OCI-LY1 (cell line): ENCODE results near the gene STX2.
A peak's percentile ranks its signal among the peaks of the same experiment; 100 is the strongest.
"Not testable (repeated sequence)": the region's sequence is repeated elsewhere in the genome, so short reads cannot be mapped to it uniquely, and the experiment has no call there.

Experiments used
- H2AFZ ChIP-seq: fragments of 200-600 bp; sonication (generic), shearing (Covaris generic); 2 replicates; pipeline ENCODE4 v1.6.0; 2014; ENCODE audit warnings: antibody characterized with exemption, mild to moderate bottlenecking, low read length
- H3F3A ChIP-seq: fragments of 200-600 bp; sonication (generic), shearing (Covaris generic); 2 replicates; pipeline ENCODE4 v1.6.0; 2014; ENCODE audit warnings: mild to moderate bottlenecking, antibody characterized with exemption, low read length, moderate library complexity; ENCODE audit not compliant: insufficient read depth
- H3K27ac ChIP-seq: fragments of 200-600 bp; sonication (generic); 2 replicates; pipeline ENCODE4 v1.5.1; 2014; ENCODE audit warnings: low read length, mixed run types, mild to moderate bottlenecking, low read depth; ENCODE audit not compliant: poor library complexity, severe bottlenecking
- H3K27me3 ChIP-seq: fragments of 200-600 bp; sonication (generic); 2 replicates; pipeline ENCODE4 v1.6.0; 2014; ENCODE audit warnings: antibody characterized with exemption, mild to moderate bottlenecking, low read length, moderate library complexity; ENCODE audit not compliant: insufficient read depth
- H3K36me3 ChIP-seq: fragments of 200-600 bp; sonication (generic); 2 replicates; pipeline ENCODE4 v1.6.1; 2014; ENCODE audit warnings: mild to moderate bottlenecking, antibody characterized with exemption, low read length, moderate library complexity, mixed read lengths; ENCODE audit not compliant: insufficient read depth
- H3K4me1 ChIP-seq: fragments of 200-600 bp; sonication (generic); 2 replicates; pipeline ENCODE4 v1.5.1; 2014; ENCODE audit warnings: mild to moderate bottlenecking, low read length, moderate library complexity; ENCODE audit not compliant: insufficient read depth, severe bottlenecking
- H3K4me2 ChIP-seq: fragments of 200-600 bp; sonication (generic), shearing (Covaris generic); 2 replicates; pipeline ENCODE4 v1.6.1; 2014; ENCODE audit warnings: low read length
- H3K4me3 ChIP-seq: fragments of 200-600 bp; sonication (generic); 2 replicates; pipeline ENCODE4 v1.5.1; 2014; ENCODE audit warnings: low read length, low read depth, mild to moderate bottlenecking, mixed read lengths; ENCODE audit not compliant: poor library complexity, severe bottlenecking
- H3K79me2 ChIP-seq: fragments of 200-600 bp; shearing (Covaris generic); 2 replicates; pipeline ENCODE4 v1.6.1; 2016; ENCODE audit warnings: mixed run types, low read length, mixed read lengths; ENCODE audit not compliant: insufficient read depth
- H3K9ac ChIP-seq: fragments of 200-600 bp; sonication (generic), shearing (Covaris generic); 2 replicates; pipeline ENCODE4 v1.6.1; 2014; ENCODE audit warnings: mild to moderate bottlenecking, low read length, mixed read lengths
- H3K9me2 ChIP-seq: fragments of 200-600 bp; sonication (generic), shearing (Covaris generic); 2 replicates; pipeline ENCODE4 v1.6.1; 2014; ENCODE audit warnings: low read depth, mild to moderate bottlenecking, low read length, mixed read lengths
- H3K9me3 ChIP-seq: fragments of 200-600 bp; shearing (Covaris generic); 2 replicates; pipeline ENCODE4 v1.6.1; 2014; ENCODE audit warnings: low read length, mixed read lengths
- H4K20me1 ChIP-seq: fragments of 200-600 bp; sonication (generic), shearing (Covaris generic); 2 replicates; pipeline ENCODE4 v1.6.0; 2016; ENCODE audit warnings: mild to moderate bottlenecking, low read length; ENCODE audit not compliant: insufficient read depth
- EZH2 ChIP-seq: fragments of 200-600 bp; sonication (generic), shearing (Covaris generic); IDR thresholded peaks from 2 replicates; pipeline ENCODE4 v1.8.0; 2017; ENCODE audit warnings: borderline replicate concordance, mixed run types, mild to moderate bottlenecking, antibody characterized with exemption, low read length, moderate library complexity, mixed read lengths
- TF ChIP-seq, protein P1 (sequence below): fragments of 200-600 bp; sonication (generic), shearing (Covaris generic); IDR thresholded peaks from 2 replicates; pipeline ENCODE4 v1.5.1; 2017; ENCODE audit warnings: mild to moderate bottlenecking, antibody characterized with exemption, low read length, moderate library complexity, mixed read lengths

Gene STX2

DNA sequence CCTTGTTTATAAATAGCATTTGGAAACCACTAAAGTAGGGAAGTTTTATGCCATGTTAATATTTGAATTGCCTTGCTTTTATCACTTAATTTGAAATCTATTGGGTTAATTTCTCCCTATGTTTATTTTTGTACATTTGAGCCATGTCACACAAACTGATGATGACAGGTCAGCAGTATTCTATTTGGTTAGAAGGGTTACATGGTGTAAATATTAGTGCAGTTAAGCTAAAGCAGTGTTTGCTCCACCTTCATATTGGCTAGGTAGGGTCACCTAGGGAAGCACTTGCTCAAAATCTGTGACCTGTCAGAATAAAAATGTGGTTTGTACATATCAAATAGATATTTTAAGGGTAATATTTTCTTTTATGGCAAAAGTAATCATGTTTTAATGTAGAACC lies 37.2 kb upstream of the STX2 start:
- Histone ChIP-seq H3K9ac (no peak overlapping the region), H3K27me3 (no peaks in the 10 kb centered on the region), H3K9me3 (no peaks in the 10 kb centered on the region), H3K9me2 (no peaks in the 10 kb centered on the region), H4K20me1 (peaks cover 5% of the 10 kb centered on the region; the same call in 1 of the 2 replicates), H3F3A (peaks cover 38% of the 10 kb centered on the region), H3K4me3 (no peak overlapping the region), H3K4me2 (no peak overlapping the region), H3K36me3 (peaks cover 57% of the 10 kb centered on the region), H2AFZ (no peak overlapping the region), H3K4me1 (peaks cover 80% of the 10 kb centered on the region), H3K79me2 (peaks cover 12% of the 10 kb centered on the region), H3K27ac (no peak overlapping the region)
- TF ChIP-seq, protein P1, sequence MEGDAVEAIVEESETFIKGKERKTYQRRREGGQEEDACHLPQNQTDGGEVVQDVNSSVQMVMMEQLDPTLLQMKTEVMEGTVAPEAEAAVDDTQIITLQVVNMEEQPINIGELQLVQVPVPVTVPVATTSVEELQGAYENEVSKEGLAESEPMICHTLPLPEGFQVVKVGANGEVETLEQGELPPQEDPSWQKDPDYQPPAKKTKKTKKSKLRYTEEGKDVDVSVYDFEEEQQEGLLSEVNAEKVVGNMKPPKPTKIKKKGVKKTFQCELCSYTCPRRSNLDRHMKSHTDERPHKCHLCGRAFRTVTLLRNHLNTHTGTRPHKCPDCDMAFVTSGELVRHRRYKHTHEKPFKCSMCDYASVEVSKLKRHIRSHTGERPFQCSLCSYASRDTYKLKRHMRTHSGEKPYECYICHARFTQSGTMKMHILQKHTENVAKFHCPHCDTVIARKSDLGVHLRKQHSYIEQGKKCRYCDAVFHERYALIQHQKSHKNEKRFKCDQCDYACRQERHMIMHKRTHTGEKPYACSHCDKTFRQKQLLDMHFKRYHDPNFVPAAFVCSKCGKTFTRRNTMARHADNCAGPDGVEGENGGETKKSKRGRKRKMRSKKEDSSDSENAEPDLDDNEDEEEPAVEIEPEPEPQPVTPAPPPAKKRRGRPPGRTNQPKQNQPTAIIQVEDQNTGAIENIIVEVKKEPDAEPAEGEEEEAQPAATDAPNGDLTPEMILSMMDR: no peak
- TF ChIP-seq EZH2: no peak

- not testable (repeated sequence) for H3K4me2 ChIP-seq, H4K20me1 ChIP-seq, H3K9me2 ChIP-seq, H3K27me3 ChIP-seq, H3K9me3 ChIP-seq, H3K27ac ChIP-seq, H2AFZ ChIP-seq, H3K4me3 ChIP-seq, H3K9ac ChIP-seq
- Histone ChIP-seq H3F3A (peaks cover 38% of the 10 kb centered on the region), H3K79me2 (peaks cover 12% of the 10 kb centered on the region), H3K4me1 (peaks cover 83% of the 10 kb centered on the region), H3K36me3 (peaks cover 57% of the 10 kb centered on the region)
Measured at GRCh38 chr12:130875708-130876107, 36.7 kb upstream of the STX2 start.

DNA sequence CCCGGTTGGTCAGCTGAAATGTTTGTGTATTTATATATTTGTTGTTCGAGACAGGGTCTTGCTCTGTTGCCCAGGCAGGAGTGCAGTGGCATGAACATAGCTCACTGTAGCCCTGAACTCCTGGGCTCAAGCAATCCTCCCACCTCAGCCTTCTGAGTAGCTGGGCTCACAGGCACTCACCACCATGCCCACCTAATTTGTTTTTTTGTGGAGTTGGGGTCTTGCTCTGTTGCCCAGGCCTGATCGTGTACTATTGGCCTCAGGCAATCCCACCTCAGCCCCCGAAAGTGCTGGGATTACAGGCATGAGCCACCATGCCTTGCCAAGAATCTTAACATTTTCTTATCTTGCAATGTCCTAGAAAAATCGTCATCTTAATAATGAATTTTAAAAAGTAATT lies 36.1 kb upstream of the STX2 start:
- Histone ChIP-seq H3K36me3 (peaks cover 57% of the 10 kb centered on the region), H3F3A (peaks cover 38% of the 10 kb centered on the region), H3K9me2 (no peaks in the 10 kb centered on the region), H3K27ac (no peak overlapping the region), H3K9me3 (no peaks in the 10 kb centered on the region), H3K4me3 (no peak overlapping the region), H3K79me2 (peaks cover 12% of the 10 kb centered on the region), H2AFZ (no peak overlapping the region), H3K4me2 (no peak overlapping the region), H3K4me1 (peaks cover 83% of the 10 kb centered on the region), H3K27me3 (no peaks in the 10 kb centered on the region), H4K20me1 (peaks cover 5% of the 10 kb centered on the region; the same call in 1 of the 2 replicates), H3K9ac (no peak overlapping the region)
- TF ChIP-seq, protein P1: no peak
- TF ChIP-seq EZH2: no peak

GRCh38 chr12:130874696-130875095 lies 35.6 kb upstream of the STX2 start:
- Histone ChIP-seq H3K79me2 (peaks cover 12% of the 10 kb centered on the region), H3K4me1 (peaks cover 83% of the 10 kb centered on the region), H3K27me3 (no peaks in the 10 kb centered on the region), H4K20me1 (peaks cover 5% of the 10 kb centered on the region; the same call in 1 of the 2 replicates), H3K4me2 (peak overlapping the region; percentile 92), H2AFZ (no peak overlapping the region), H3K9ac (no peak overlapping the region), H3K9me2 (no peaks in the 10 kb centered on the region), H3K4me3 (peak overlapping the region; percentile 77), H3K36me3 (peaks cover 57% of the 10 kb centered on the region), H3K9me3 (no peaks in the 10 kb centered on the region), H3K27ac (no peak overlapping the region), H3F3A (peaks cover 38% of the 10 kb centered on the region)
- TF ChIP-seq EZH2: no peak
- TF ChIP-seq, protein P1: no peak
